ENCODE measurements around the gene UAP1.

The UAP1 gene

GRCh38 chr1:162609306-162609705, 47.8 kb downstream of the UAP1 start:
- Histone ChIP-seq H3K27me3 (ENCODE audit: control insufficient read depth, insufficient read depth, low read length, poor library complexity, severe bottlenecking) (no peaks in the 10 kb centered on the region), H3K36me3 (ENCODE audit: control insufficient read depth, insufficient read depth, low read length) (no peaks in the 10 kb centered on the region), H3K9me3 (ENCODE audit: control insufficient read depth, low read length) (no peaks in the 10 kb centered on the region), H3K4me1 (ENCODE audit: control insufficient read depth, insufficient read depth, low read length) (no peaks in the 10 kb centered on the region), H3K4me3 (ENCODE audit: insufficient read depth, low read depth, low read length) (no peak overlapping the region), H3K27ac (ENCODE audit: insufficient read depth, low read depth, low read length, poor library complexity, severe bottlenecking) (no peak overlapping the region)
- 95 to 97% methylated on average over 2 of the region's 2 CpGs for WGBS, 2 experiments

GRCh38 chr1:162612606-162613400, 51.3 kb downstream of the UAP1 start:
- Histone ChIP-seq H3K27ac (ENCODE audit: insufficient read depth, low read depth, low read length, poor library complexity, severe bottlenecking) (no peak overlapping the region), H3K4me1 (ENCODE audit: control insufficient read depth, insufficient read depth, low read length) (no peaks in the 10 kb centered on the region), H3K9me3 (ENCODE audit: control insufficient read depth, low read length) (peaks cover 3% of the 10 kb centered on the region), H3K36me3 (ENCODE audit: control insufficient read depth, insufficient read depth, low read length) (no peaks in the 10 kb centered on the region), H3K4me3 (ENCODE audit: insufficient read depth, low read depth, low read length) (no peak overlapping the region), H3K27me3 (ENCODE audit: control insufficient read depth, insufficient read depth, low read length, poor library complexity, severe bottlenecking) (no peaks in the 10 kb centered on the region)
- WGBS, 2 experiments: 90 to 92% methylated on average over 8 of the region's 8 CpGs

- Histone ChIP-seq H3K27me3 (ENCODE audit: control insufficient read depth, insufficient read depth, low read length, poor library complexity, severe bottlenecking) (no peaks in the 10 kb centered on the region), H3K27ac (ENCODE audit: insufficient read depth, low read depth, low read length, poor library complexity, severe bottlenecking) (no peak overlapping the region), H3K4me1 (ENCODE audit: control insufficient read depth, insufficient read depth, low read length) (no peaks in the 10 kb centered on the region), H3K4me3 (ENCODE audit: insufficient read depth, low read depth, low read length) (no peak overlapping the region), H3K9me3 (ENCODE audit: control insufficient read depth, low read length) (peaks cover 3% of the 10 kb centered on the region), H3K36me3 (ENCODE audit: control insufficient read depth, insufficient read depth, low read length) (no peaks in the 10 kb centered on the region)
- WGBS, 2 experiments: 85 to 100% methylated on average over 1 of the region's 1 CpG
Measured at GRCh38 chr1:162616848-162617247, 55.3 kb downstream of the UAP1 start.

GRCh38 chr1:162617513-162617912, 56.0 kb downstream of the UAP1 start:
- H3K27ac ChIP-seq (ENCODE audit: insufficient read depth, low read depth, low read length, poor library complexity, severe bottlenecking): no peak overlapping the region
- H3K36me3 ChIP-seq (ENCODE audit: control insufficient read depth, insufficient read depth, low read length): no peaks in the 10 kb centered on the region
- WGBS, 2 experiments: 89 to 93% methylated on average over 1 of the region's 1 CpG
- H3K4me3 ChIP-seq (ENCODE audit: insufficient read depth, low read depth, low read length): no peak overlapping the region
- no peaks in the 10 kb centered on the region for H3K27me3 ChIP-seq (ENCODE audit: control insufficient read depth, insufficient read depth, low read length, poor library complexity, severe bottlenecking)
- H3K4me1 ChIP-seq (ENCODE audit: control insufficient read depth, insufficient read depth, low read length): no peaks in the 10 kb centered on the region
- peaks cover 3% of the 10 kb centered on the region for H3K9me3 ChIP-seq (ENCODE audit: control insufficient read depth, low read length)

GRCh38 chr1:162619076-162619475, 57.6 kb downstream of the UAP1 start:
- Histone ChIP-seq H3K4me3 (ENCODE audit: insufficient read depth, low read depth, low read length) (no peak overlapping the region), H3K27me3 (ENCODE audit: control insufficient read depth, insufficient read depth, low read length, poor library complexity, severe bottlenecking) (no peaks in the 10 kb centered on the region), H3K36me3 (ENCODE audit: control insufficient read depth, insufficient read depth, low read length) (no peaks in the 10 kb centered on the region), H3K27ac (ENCODE audit: insufficient read depth, low read depth, low read length, poor library complexity, severe bottlenecking) (no peak overlapping the region), H3K4me1 (ENCODE audit: control insufficient read depth, insufficient read depth, low read length) (no peaks in the 10 kb centered on the region), H3K9me3 (ENCODE audit: control insufficient read depth, low read length) (peaks cover 3% of the 10 kb centered on the region)
- WGBS, 2 experiments: 86 to 95% methylated on average over 1 of the region's 3 CpGs

- Histone ChIP-seq H3K9me3 (ENCODE audit: control insufficient read depth, low read length) (peaks cover 3% of the 10 kb centered on the region), H3K4me1 (ENCODE audit: control insufficient read depth, insufficient read depth, low read length) (no peaks in the 10 kb centered on the region)
Measured at GRCh38 chr1:162621256-162621655, 59.7 kb downstream of the UAP1 start.

GRCh38 chr1:162625679-162626078, 64.2 kb downstream of the UAP1 start:
- Histone ChIP-seq H3K27me3 (ENCODE audit: control insufficient read depth, insufficient read depth, low read length, poor library complexity, severe bottlenecking) (no peaks in the 10 kb centered on the region), H3K9me3 (ENCODE audit: control insufficient read depth, low read length) (no peaks in the 10 kb centered on the region), H3K4me3 (ENCODE audit: insufficient read depth, low read depth, low read length) (no peak overlapping the region), H3K36me3 (ENCODE audit: control insufficient read depth, insufficient read depth, low read length) (no peaks in the 10 kb centered on the region), H3K4me1 (ENCODE audit: control insufficient read depth, insufficient read depth, low read length) (no peaks in the 10 kb centered on the region), H3K27ac (ENCODE audit: insufficient read depth, low read depth, low read length, poor library complexity, severe bottlenecking) (no peak overlapping the region)
- WGBS, 2 experiments: 93 to 98% methylated on average over 1 to 2 of the region's 2 CpGs

More at GRCh38 chr1:162621256-162621655, 59.7 kb downstream of the UAP1 start:
- no peak overlapping the region for H3K27ac ChIP-seq (ENCODE audit: insufficient read depth, low read depth, low read length, poor library complexity, severe bottlenecking)
- no peaks in the 10 kb centered on the region for H3K27me3 ChIP-seq (ENCODE audit: control insufficient read depth, insufficient read depth, low read length, poor library complexity, severe bottlenecking)
- H3K4me3 ChIP-seq (ENCODE audit: insufficient read depth, low read depth, low read length): no peak overlapping the region
- no peaks in the 10 kb centered on the region for H3K36me3 ChIP-seq (ENCODE audit: control insufficient read depth, insufficient read depth, low read length)

GRCh38 chr1:162626094-162626493, 64.6 kb downstream of the UAP1 start:
- no peaks in the 10 kb centered on the region for H3K27me3 ChIP-seq (ENCODE audit: control insufficient read depth, insufficient read depth, low read length, poor library complexity, severe bottlenecking)
- H3K27ac ChIP-seq (ENCODE audit: insufficient read depth, low read depth, low read length, poor library complexity, severe bottlenecking): no peak overlapping the region
- H3K9me3 ChIP-seq (ENCODE audit: control insufficient read depth, low read length): no peaks in the 10 kb centered on the region
- no peaks in the 10 kb centered on the region for H3K4me1 ChIP-seq (ENCODE audit: control insufficient read depth, insufficient read depth, low read length)
- WGBS, 2 experiments: 89 to 95% methylated on average over 2 of the region's 2 CpGs
- no peak overlapping the region for H3K4me3 ChIP-seq (ENCODE audit: insufficient read depth, low read depth, low read length)
- no peaks in the 10 kb centered on the region for H3K36me3 ChIP-seq (ENCODE audit: control insufficient read depth, insufficient read depth, low read length)

GRCh38 chr1:162626761-162627160, 65.2 kb downstream of the UAP1 start:
- H3K36me3 ChIP-seq (ENCODE audit: control insufficient read depth, insufficient read depth, low read length): no peaks in the 10 kb centered on the region
- no peaks in the 10 kb centered on the region for H3K27me3 ChIP-seq (ENCODE audit: control insufficient read depth, insufficient read depth, low read length, poor library complexity, severe bottlenecking)
- no peaks in the 10 kb centered on the region for H3K9me3 ChIP-seq (ENCODE audit: control insufficient read depth, low read length)
- WGBS, 2 experiments: 81 to 91% methylated on average over 2 of the region's 2 CpGs
- no peaks in the 10 kb centered on the region for H3K4me1 ChIP-seq (ENCODE audit: control insufficient read depth, insufficient read depth, low read length)
- H3K4me3 ChIP-seq (ENCODE audit: insufficient read depth, low read depth, low read length): no peak overlapping the region
- H3K27ac ChIP-seq (ENCODE audit: insufficient read depth, low read depth, low read length, poor library complexity, severe bottlenecking): no peak overlapping the region

GRCh38 chr1:162627662-162628296, 66.3 kb downstream of the UAP1 start:
- H3K36me3 ChIP-seq (ENCODE audit: control insufficient read depth, insufficient read depth, low read length): no peaks in the 10 kb centered on the region
- no peaks in the 10 kb centered on the region for H3K27me3 ChIP-seq (ENCODE audit: control insufficient read depth, insufficient read depth, low read length, poor library complexity, severe bottlenecking)
- no peaks in the 10 kb centered on the region for H3K4me1 ChIP-seq (ENCODE audit: control insufficient read depth, insufficient read depth, low read length)
- H3K9me3 ChIP-seq (ENCODE audit: control insufficient read depth, low read length): no peaks in the 10 kb centered on the region
- H3K27ac ChIP-seq (ENCODE audit: insufficient read depth, low read depth, low read length, poor library complexity, severe bottlenecking): no peak overlapping the region
- H3K4me3 ChIP-seq (ENCODE audit: insufficient read depth, low read depth, low read length): no peak overlapping the region
- WGBS, 2 experiments: 63 to 64% methylated on average over 3 of the region's 3 CpGs
